OCI-LY3 (cell line): ENCODE results near the gene HSPB2.

Experiments used
- EZH2phosphoT487 ChIP-seq: fragments of 200-600 bp; shearing (Covaris generic); IDR thresholded peaks from 2 replicates; pipeline ENCODE4 v1.6.1; 2018; ENCODE audit warnings: antibody characterized with exemption, mixed run types, low read depth
- TF ChIP-seq, protein P1 (sequence below): fragments of 200-600, 300-600 bp; sonication (generic); IDR thresholded peaks from 2 replicates; pipeline ENCODE4 v1.5.1; 2014; ENCODE audit warnings: antibody characterized with exemption, low read length, low read depth

GRCh38 chr11:111938687-111939160, 26.2 kb downstream of the HSPB2 start:
- no peak for TF ChIP-seq EZH2phosphoT487
- TF ChIP-seq, protein P1, sequence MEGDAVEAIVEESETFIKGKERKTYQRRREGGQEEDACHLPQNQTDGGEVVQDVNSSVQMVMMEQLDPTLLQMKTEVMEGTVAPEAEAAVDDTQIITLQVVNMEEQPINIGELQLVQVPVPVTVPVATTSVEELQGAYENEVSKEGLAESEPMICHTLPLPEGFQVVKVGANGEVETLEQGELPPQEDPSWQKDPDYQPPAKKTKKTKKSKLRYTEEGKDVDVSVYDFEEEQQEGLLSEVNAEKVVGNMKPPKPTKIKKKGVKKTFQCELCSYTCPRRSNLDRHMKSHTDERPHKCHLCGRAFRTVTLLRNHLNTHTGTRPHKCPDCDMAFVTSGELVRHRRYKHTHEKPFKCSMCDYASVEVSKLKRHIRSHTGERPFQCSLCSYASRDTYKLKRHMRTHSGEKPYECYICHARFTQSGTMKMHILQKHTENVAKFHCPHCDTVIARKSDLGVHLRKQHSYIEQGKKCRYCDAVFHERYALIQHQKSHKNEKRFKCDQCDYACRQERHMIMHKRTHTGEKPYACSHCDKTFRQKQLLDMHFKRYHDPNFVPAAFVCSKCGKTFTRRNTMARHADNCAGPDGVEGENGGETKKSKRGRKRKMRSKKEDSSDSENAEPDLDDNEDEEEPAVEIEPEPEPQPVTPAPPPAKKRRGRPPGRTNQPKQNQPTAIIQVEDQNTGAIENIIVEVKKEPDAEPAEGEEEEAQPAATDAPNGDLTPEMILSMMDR, result no peak
